NOMO-1 treated with DMSO at 0.1 percent for 48 hours (cell line): Measurements from ENCODE around the gene IRX6.

Experiments used
- DNase-seq: peaks from one replicate; lab custom pipeline; 2025; ENCODE audit not compliant: unreplicated experiment; lab: John Stamatoyannopoulos, UW

IRX6 gene

GRCh38 chr16:55364811-55365210, 40.8 kb downstream of the IRX6 start:
- no peak for DNase-seq

GRCh38 chr16:55367301-55367811, 43.4 kb downstream of the IRX6 start:
- no peak for DNase-seq

- peak; percentile 53 for DNase-seq
These were observed 44.0 kb downstream of the IRX6 start for GRCh38 chr16:55367866-55368603.

GRCh38 chr16:55369151-55369550, 45.1 kb downstream of the IRX6 start:
- no peak for DNase-seq

- peak; percentile 63 for DNase-seq
These were observed 46.9 kb downstream of the IRX6 start for GRCh38 chr16:55370762-55371482.

- DNase-seq, result no peak
These were observed 48.9 kb downstream of the IRX6 start for GRCh38 chr16:55372792-55373488.

GRCh38 chr16:55373489-55373832, 49.5 kb downstream of the IRX6 start:
- DNase-seq, result no peak

GRCh38 chr16:55376045-55376444, 52.0 kb downstream of the IRX6 start:
- DNase-seq, result no peak

- no peak for DNase-seq
These were observed 52.7 kb downstream of the IRX6 start for GRCh38 chr16:55376567-55377167.

GRCh38 chr16:55377840-55378239, 53.8 kb downstream of the IRX6 start:
- DNase-seq, result no peak

- no peak for DNase-seq
These were observed 54.6 kb downstream of the IRX6 start for GRCh38 chr16:55378616-55379015.

GRCh38 chr16:55379371-55379770, 55.4 kb downstream of the IRX6 start:
- DNase-seq, result no peak

- no peak for DNase-seq
These were observed 55.9 kb downstream of the IRX6 start for GRCh38 chr16:55379876-55380390.
